Sciatic nerve (tissue), 2 donors: Measurements from ENCODE around the gene NUP50. TPM values are rescaled to one million over a fixed set of nuclear protein-coding genes. Genes with fewer than 3 reads are reported as not detected.
A peak's percentile ranks its signal among the peaks of the same experiment; 100 is the strongest.

ENCODE experiments used
- ATAC-seq: fragments of 200-7000 bp; cut with Tn5 transposase; one replicate; pipeline ENCODE4 v1.9.1; 2020; ENCODE audit warnings: mild to moderate bottlenecking, moderate library complexity
- DNase-seq: peaks from one replicate; pipeline ENCODE4 v3.0.0-alpha.2; 2020; ENCODE audit warnings: low spot score
- intact Hi-C: fragments of 100-400 bp; cut with DNase I; formaldehyde crosslinking; loops from one replicate; pipeline ENCODE4 v1.14.2; 2022
- total RNA-seq: library from RNA; stranded (reverse); fragmentation: NEBNext Ultra II Directional; extraction: Animal tissue kit (Norgen Biotek cat#: 25700); gene quantifications from one replicate; pipeline ENCODE4 v1.2.1, GENCODE V29; 2021
- donor health status: DM: no; HTN: no; CAD: no.
- donor health status: DM: no; HTN: no; CAD: no.

The NUP50 gene
- total RNA-seq, 1 donor from 2014 or later: 55.9 TPM

DNA sequence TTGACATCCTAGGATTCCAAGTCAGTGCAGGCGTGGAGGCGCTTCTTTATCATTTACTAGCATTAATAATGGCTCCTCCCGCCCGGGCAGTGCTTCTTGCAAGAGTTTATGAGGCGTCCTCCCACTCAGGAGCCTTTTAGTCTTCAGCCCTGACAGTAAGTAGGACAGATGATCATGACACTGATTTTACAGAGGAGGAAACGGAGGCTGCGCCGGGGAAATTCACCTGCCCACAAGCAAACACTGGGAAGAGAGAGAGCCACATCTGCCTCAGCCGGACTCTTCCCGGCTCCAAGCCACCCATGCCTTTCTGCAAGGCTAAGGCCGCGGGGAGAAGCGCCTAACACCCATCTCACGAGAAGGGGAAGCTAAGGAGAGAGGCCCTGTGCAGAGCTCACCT lies 41.1 kb downstream of the NUP50 start:
- intact Hi-C loops: no loop called here
- no peak for DNase-seq
- ATAC-seq: no peak

DNA sequence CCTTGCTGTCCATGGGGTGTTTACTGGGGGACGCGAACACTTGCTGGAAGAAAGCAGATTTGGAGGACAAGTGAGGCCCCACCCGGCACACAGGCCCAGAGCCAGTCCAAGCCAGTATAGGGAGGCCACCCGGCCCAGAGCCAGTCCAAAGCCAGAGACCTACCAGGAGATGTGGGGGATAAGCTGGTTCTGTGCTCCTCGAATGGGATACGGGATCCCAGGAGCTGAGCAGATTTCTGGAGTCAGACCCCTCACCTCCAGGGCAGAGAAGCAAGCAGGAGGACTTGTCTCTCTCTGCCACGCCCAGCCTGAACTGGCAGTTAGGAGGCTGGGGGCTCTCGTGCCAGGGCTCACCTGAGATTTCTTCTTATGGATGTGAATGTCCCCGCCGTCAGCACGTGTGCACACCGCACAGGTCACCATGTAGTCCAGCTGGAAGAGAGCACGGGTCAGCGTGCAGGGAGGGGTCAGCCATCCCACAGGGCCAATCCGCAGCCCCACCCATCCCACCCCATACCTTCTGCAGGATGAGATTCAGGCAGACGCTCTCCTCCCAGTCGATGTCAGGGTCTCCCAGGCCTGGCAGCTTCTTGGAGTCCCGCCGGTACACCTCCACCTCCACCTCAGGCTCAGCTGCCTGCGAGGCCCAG lies 41.7 kb downstream of the NUP50 start:
- ATAC-seq (no peak), DNase-seq (no peak)
- intact Hi-C loops: no loop called here

DNA sequence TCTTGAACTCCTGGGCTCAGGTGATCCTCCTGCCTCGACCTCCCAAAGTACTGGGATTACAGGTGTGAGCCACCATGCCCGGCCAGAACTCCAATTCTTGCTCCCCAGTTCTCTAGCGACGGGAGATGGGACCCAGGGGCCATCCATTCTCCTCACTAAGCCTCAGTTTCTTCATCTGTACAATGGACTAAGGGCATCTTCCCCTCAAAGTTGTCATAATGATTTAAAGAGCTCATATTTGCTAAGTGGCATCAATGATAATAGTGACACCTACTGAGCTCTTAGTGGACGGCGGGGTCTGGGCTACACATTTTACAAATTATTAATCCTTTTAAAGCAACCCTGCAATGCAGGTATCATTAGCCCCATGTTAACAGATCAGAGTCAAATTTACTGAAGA lies 42.5 kb downstream of the NUP50 start:
- DNase-seq (no peak), ATAC-seq (no peak)
- intact Hi-C loops: no loop called here

DNA sequence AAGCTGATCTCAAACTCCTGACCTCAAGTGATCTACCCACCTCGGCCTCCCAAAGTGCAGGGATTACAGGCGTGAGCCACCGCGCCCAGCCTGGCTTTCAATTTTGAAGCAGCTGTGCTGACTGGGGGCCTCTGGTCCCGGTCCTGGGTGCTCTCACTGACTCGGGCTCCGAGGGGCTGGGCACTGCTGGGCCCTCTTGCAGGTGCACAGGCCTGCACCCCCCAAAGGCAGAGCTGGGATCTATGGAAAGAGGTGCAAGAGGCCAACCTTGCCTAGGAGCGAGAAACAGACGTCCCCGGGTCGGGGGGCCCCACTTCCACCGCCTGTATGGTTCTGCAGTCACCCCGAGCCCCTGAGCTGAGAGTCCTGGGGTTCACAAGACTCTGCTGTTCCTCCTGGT lies 43.8 kb downstream of the NUP50 start:
- DNase-seq (peak; percentile 37), ATAC-seq (no peak)
- intact Hi-C loops: no loop called here

DNA sequence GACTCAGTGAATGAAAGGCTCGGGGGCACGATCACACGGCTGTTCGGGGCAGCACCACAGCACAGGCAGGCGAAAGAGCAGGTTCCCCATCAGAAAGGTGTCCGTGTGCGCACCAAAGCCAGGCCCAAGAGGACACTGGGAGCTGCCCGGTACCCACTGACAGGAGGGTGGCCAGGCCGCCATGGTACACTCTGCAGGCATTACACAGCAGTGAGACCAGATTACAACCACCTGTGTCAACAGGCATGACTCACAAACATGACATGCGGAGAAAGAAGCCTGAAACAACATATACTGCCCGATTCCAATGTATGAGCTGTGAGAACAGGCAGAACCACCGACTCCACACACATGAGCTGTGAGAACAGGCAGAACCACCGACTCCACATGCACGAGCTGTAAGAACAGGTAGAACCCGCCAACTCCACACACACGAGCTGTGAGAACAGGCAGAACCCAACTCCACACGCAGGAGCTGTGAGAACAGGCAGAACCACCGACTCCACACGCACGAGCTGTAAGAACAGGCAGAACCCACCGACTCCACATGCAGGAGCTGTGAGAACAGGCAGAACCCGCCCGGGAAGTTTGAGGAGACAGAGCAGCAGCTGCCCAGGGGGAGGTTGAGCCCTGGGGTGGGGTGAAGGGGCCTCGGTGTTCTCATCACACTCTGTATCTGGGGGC lies 44.4 kb downstream of the NUP50 start:
- no peak for ATAC-seq
- DNase-seq: peak; percentile 42
- intact Hi-C loops: no loop called here

DNA sequence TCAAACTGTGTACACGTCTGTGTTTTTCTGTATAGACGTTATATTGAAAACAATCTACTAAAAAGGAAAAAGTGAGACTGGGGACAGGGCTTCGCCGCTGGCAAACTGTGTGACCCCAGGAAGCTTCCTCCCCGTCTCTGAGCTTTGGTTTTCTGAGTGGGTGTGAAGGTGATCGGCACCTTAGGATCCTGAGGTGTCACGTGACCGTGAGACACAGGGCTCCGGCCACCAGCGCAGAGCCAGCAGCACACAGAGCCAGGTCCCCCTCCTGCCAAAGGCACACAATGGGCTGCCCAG lies 44.9 kb downstream of the NUP50 start:
- no peak for ATAC-seq
- no peak for DNase-seq
- intact Hi-C loops: no loop called here

DNA sequence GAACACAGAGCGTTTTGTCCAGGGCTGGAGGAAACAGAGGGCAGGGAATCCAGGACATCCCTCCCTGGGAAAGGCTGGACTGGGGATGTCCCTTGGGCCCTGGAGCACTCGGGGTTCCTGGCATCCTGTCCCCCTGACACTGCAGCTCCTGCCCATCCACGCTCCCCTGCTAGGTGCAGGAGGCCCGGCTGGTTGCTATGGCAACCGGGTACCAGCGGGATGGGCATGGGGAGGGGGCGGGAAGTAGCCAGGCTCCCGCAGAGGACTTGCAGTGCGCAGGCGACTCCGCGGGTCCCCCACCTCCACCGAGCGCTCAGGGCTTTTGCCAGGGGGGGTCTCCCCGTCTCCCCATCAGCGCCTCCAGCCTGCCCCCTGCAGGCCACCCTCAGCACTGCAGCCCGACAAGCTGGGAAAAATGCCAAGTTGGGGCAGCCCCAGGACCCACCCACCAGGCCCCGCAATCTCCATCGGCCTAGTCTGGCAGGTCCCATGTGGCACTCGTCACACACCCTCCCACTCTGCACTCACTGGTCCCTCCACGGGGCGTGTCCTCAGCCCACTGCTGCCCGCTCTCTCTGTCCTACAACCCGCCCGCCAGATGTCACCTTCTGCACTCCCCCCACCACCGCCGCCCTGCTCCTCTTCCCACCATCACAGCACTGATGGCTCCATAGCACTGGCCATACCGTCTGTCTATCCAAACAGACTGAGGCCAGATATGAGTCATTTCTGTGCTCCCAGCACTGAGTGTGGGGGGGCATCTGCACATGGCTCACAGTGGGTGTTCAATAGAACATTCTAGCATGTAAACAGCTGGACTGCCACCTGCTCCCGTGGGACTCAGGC lies 45.5 kb downstream of the NUP50 start:
- intact Hi-C loops: no loop called here
- ATAC-seq (peak; percentile 12), DNase-seq (peak; percentile 63)

DNA sequence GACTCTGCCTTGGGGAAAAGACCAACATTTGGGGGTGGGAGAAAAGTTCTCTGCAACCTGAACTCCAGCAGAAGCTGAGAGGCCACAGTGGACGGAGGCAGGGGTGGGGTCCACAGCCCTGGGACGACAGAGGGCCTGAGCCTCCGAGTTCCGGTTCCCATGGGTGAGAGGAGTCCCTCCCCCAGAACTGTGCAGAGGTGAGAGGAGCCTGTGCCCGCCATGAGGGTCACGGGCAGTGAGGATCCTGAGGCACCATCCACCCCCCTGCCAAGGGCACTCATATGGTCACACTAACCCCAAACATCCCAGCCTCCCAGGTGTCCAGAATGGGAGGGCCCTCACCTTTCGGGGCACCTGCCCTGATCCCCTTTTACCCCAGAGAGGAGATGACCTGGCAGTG lies 46.4 kb downstream of the NUP50 start:
- no peak for ATAC-seq
- intact Hi-C loops: no loop called here
- DNase-seq: peak; percentile 42

DNA sequence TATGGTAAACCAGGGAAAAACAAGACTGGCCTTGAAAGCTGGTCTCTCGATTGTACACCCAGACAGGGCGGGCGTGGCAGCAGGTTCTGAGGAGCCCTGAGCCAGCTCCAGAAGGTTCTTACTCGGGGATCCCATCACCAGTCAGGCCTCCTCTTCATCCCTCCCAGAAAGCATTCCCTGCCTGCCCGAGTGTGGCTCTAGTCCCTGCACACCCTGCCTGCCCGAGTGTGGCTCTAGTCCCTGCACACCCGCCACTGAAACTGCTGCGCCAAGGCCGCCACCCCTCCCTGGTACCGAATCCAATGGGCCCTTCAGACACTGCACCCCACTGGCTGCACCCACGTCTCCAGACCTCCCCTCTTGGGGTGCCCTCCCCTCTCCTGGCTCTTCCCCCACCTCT lies 46.9 kb downstream of the NUP50 start:
- DNase-seq: peak; percentile 48
- intact Hi-C loops: no loop called here

DNA sequence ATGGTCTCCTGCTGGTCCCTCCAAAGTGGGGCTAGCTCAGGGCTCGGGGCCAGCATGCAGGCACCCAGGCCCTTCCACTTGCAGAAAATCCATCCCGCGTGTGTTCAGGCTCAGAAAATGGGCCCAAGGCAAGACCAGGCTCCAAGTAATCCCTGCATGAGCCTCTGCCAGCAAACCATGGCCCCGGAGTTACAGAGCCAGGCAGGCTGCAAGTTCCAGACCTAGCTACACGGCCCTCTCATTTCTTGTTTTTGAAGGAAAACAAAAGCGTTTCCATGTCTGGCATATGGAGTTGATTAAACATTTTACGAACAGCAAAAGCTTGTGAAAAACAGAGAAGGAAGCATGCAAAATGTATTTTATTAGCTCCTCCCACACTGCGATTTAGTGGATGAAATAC lies 47.3 kb downstream of the NUP50 start:
- intact Hi-C loops: no loop called here
- DNase-seq (no peak), ATAC-seq (no peak)

More for the DNA sequence above, 46.9 kb downstream of the NUP50 start:
- no peak for ATAC-seq

DNA sequence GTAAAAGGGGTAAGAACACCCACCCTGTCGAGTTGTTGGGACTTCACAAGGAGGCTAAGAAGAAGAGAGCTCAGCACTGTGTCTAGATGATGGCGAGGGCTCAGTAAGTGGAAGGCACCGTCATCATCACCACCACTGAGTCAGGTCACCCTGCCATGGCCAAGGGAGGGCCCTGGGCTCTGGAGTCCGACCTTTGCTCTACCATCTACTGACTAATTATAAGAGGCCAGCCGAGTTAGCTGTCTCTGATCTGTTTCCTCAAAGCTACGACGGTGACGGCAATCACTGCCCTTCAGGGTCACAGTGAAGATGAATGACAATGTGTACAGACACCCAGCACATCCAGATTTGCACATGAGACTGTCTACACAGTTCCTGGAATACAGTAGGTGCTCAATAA lies 47.7 kb downstream of the NUP50 start:
- DNase-seq (peak; percentile 28), ATAC-seq (no peak)
- intact Hi-C loops: no loop called here

DNA sequence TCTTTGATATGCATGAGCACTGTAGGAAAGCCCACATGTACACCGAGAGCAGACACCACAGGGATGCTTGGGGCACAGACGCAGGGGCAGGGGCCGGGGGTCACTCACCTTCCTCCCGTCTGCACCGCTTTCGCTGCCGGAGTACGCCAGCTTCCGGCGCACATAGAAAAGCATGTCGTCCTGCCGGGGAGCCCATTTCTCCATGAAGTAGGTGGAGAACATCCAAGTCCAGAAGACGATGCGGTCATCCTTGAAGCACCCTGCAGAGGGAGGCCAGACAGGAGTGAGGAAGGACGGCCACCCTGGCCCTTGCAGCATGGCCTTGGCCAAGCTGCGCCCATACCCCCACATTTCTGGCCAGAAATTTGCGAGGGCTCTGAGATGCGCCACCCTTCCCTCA lies 48.1 kb downstream of the NUP50 start:
- ATAC-seq (peak; percentile 5), DNase-seq (no peak)
- intact Hi-C loops: no loop called here

DNA sequence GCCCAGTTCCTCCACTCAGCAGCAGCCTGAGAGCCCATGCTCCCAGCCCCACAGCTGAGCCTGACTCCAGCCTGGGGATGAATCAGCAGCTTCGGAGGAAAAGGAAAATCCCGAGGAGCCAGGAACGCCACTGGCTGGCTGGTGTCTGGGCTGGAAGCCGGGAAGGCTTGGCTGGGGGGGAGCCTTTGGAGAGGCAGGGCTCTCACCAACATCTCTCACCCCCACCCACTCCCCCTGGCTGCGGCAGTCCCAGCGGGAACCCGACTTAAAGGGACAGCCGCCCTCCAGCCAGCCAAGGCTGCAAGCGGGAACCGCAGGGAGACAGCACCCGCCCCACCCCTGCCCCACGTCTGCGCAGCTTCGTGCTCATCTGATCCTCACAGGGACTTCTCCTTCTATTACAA lies 48.6 kb downstream of the NUP50 start:
- DNase-seq: peak; percentile 81
- ATAC-seq: peak; percentile 64
- intact Hi-C loops: no loop called here

DNA sequence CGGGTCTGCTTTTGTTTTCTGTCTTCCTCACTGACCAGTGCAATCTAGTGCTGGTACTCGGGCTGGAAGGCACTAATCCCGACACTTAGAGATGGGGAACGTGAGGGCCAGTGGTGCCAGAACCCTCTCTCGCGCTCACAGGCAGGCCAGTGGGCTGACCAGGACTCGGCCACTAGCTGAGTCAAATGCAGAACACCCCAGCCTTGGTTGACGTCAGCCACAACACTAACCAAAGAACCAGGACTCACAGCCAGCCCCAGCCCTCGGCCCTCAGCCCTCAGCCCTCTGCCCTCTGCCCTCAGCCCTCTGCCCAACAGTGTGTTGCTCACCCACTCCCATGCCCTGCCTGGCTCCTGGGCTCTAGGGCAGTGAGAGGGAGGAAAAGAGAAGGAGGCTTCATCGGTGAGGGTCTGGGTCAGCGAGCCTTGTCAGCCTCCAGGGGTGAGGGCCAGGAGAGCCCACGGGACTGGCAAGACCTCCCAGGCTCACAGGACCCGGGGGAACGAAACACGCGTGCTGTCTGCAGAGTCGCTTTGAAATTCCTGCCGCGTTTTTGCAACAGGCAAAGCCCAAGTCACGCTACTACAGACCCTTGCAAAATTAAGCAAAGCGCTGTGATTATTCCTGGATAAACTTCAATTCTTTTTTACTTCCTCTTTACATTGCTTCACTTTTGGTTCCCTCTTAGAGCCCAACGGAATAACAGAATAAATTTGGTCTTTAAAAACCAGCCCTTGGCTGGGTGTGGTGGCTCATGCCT lies 49.4 kb downstream of the NUP50 start:
- peak; percentile 69 for ATAC-seq
- intact Hi-C loops: no loop called here
- no peak for DNase-seq

DNA sequence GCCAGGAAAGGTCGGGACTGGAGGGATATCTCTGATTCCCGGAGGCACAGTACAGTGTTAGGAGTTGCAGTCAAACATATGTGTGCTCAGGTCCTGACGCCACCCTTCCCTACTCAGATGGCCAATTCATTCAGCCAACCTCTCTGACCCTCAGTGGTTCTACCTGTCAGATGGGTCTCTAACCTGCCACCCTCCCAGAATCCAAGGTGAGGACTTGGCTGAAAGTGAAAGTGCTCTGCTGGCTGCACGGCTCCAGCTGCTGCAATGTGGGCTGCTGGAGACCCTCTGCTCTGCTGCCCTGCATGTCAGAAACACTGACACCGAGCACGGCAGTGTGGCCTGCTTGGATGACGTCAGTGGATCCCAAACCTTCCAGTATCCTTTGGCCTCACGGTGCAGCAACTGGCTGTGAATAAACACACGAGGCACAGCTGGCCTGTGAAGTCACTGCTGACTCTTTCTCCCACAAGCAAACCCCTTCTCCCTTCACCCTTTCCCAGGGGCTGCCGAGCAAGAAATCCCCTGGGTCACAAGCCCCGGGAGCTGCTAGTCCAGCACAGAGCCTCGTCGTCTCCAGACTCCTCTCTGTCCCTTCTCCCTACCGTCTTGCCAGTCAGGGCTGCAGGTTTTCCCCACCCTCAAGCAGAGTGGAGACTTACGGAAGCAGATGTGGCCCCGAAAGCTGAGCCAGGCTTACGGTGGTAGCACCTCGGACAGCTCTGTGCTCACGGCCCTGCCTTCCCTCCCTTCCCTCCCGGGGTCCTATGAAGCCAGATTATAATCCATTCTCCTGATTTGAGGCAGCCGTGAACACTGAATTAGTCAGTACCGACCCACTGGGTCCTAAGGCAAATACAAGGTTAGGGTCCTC lies 52.6 kb downstream of the NUP50 start:
- intact Hi-C loops: no loop called here
- ATAC-seq (no peak), DNase-seq (no peak)

DNA sequence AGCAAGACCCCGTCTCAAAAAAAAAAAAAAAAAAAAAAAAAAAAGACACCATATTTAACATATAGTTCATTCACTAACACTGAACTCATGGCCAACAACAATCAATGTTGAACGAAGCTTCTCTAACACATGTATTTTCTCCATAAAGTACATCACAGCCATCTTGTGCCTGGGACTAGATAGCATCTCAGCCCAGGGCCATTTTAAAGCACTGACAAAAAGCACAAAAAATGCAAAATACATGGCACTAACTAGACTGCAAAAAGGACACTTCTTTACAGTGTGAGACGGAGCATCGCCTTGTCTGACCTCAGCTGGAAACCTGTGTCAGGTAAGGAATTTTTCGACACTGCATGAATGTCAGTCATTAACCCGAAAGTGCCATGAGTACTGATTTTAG lies 53.6 kb downstream of the NUP50 start:
- no peak for ATAC-seq
- no peak for DNase-seq
- intact Hi-C loops: no loop called here

DNA sequence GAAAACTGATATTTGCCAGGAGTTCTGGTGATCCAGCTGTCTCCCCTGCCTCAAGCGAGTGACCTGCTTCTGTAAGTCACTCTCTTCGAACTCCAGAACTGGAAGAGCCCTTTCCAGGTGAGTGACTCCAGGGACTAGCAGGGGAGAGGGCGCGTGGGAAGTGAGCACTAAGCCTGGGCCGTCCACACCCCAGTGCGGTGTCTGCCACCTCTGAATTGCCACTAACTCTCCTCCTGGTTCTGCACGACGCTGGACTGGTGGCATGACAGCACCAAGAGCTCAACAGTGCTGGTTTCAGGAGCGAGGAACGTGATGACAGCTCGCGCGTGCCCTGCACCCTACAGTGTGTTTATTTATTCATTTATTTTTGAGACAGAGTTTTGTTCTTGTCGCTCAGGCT lies 54.1 kb downstream of the NUP50 start:
- no peak for DNase-seq
- intact Hi-C loops: no loop called here
- ATAC-seq: no peak

DNA sequence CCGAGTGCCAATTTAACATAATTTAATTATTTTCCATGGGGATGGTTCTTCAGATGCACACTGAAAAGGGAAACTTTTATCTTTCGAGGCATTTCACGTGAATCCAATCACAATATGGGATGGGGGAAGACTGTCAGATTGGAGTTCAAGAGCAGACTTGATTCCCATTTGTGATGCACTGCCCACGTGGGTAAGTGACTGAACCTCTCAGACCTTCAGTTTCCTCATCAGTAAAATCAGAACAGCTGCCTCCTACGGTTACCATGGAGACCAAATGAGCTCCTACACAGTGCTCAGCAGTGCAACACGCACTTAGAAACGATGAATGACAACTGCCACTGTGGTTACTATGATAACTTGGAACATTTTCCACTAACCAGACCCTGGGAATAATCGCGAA lies 55.3 kb downstream of the NUP50 start:
- intact Hi-C loops: no loop called here
- DNase-seq: no peak
- no peak for ATAC-seq

DNA sequence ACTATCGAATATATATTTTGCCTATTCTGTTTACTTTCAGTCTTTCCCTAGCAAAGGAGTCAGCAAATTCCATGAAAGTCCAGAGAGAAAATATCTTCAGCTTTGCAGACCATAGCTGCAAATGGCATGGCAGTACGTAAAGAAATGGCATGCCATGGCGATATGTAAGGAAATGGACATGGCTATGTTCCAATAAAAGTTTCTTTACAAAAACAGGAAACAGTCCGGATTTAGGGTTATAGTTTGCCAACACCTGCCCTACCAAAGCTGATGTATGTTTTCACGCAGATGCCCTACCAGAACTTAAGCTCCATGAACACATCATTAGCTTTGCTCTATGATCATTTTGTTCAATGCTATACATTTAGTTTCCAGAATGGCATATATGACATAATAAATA lies 57.5 kb downstream of the NUP50 start:
- ATAC-seq: no peak
- intact Hi-C loops: no loop called here
- DNase-seq: no peak
